ENCODE data around the gene ELOVL5.

ELOVL5 gene

DNA sequence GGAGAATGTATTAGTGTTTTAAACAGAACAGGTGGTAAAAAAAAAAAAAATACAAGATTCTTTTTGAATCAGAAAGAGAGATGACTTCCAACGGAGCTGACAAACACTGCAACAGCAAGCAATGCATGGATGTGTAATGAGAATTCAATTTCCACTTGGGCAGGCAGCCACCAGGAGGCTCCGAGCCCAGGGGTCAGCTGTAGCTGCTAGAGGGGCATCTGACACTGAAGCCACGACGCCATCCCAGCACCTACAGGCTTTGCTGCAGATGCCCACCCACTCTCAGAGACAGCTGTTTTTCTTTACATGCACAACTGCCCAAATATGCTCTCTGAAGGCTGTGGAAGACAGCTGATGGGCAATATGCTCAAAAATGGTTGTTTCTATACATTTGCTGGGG is 75.4 kb downstream of the ELOVL5 start:
- Histone ChIP-seq H4K20me1 (ENCODE audit: insufficient read depth) (no peaks in the 10 kb centered on the region), H3K4me3 (IDR thresholded peaks at IDR 0.05; ENCODE audit: insufficient read depth, low read depth, low read length) (no peak overlapping the region), H3K4me2 (no peak overlapping the region), H3K27ac (no peak overlapping the region), H3K4me1 (ENCODE audit: low read depth, poor library complexity, severe bottlenecking) (no peaks in the 10 kb centered on the region), H3K36me3 (ENCODE audit: insufficient read depth) (0 out of 2 replicates have a peak, but pooled peaks cover 4% of the 10 kb centered on the region), H3K9ac (no peak overlapping the region), H3K27me3 (ENCODE audit: insufficient read depth, low read depth) (no peaks in the 10 kb centered on the region), H3K79me2 (ENCODE audit: insufficient read depth, low read depth) (no peaks in the 10 kb centered on the region), H2AFZ (ENCODE audit: low read depth) (no peak overlapping the region)
- TF ChIP-seq, protein P1, sequence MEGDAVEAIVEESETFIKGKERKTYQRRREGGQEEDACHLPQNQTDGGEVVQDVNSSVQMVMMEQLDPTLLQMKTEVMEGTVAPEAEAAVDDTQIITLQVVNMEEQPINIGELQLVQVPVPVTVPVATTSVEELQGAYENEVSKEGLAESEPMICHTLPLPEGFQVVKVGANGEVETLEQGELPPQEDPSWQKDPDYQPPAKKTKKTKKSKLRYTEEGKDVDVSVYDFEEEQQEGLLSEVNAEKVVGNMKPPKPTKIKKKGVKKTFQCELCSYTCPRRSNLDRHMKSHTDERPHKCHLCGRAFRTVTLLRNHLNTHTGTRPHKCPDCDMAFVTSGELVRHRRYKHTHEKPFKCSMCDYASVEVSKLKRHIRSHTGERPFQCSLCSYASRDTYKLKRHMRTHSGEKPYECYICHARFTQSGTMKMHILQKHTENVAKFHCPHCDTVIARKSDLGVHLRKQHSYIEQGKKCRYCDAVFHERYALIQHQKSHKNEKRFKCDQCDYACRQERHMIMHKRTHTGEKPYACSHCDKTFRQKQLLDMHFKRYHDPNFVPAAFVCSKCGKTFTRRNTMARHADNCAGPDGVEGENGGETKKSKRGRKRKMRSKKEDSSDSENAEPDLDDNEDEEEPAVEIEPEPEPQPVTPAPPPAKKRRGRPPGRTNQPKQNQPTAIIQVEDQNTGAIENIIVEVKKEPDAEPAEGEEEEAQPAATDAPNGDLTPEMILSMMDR (conservative IDR thresholded peaks at IDR 0.05; ENCODE audit: low read depth, low read length), result no peak

DNA sequence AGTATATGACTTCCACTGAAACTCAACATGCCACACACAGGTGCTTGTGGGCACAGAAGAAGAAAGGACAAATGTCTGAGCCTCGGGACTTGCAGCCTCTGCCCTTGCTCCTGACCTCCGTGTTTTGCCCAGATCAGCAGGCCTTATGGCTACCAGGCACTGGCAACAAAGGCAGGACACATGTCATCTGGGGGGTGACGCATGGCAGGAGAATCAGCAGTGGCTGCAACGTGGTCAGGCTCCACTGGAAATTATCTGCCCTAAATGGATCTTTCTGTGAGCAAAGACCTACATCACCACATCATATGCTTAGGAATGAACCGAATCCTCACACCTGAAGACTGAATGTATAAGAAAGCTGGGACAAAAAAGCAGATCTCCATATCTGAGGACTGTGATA is 78.9 kb downstream of the ELOVL5 start:
- TF ChIP-seq, protein P1 (conservative IDR thresholded peaks at IDR 0.05; ENCODE audit: low read depth, low read length), result no peak
- Histone ChIP-seq H3K4me3 (IDR thresholded peaks at IDR 0.05; ENCODE audit: insufficient read depth, low read depth, low read length) (no peak overlapping the region), H3K4me2 (no peak overlapping the region), H3K27me3 (ENCODE audit: insufficient read depth, low read depth) (no peaks in the 10 kb centered on the region), H3K4me1 (ENCODE audit: low read depth, poor library complexity, severe bottlenecking) (no peaks in the 10 kb centered on the region), H3K36me3 (ENCODE audit: insufficient read depth) (0 out of 2 replicates have a peak, but pooled peaks cover 4% of the 10 kb centered on the region), H3K27ac (no peak overlapping the region), H3K79me2 (ENCODE audit: insufficient read depth, low read depth) (no peaks in the 10 kb centered on the region), H2AFZ (ENCODE audit: low read depth) (no peak overlapping the region), H4K20me1 (ENCODE audit: insufficient read depth) (no peaks in the 10 kb centered on the region), H3K9ac (no peak overlapping the region)

DNA sequence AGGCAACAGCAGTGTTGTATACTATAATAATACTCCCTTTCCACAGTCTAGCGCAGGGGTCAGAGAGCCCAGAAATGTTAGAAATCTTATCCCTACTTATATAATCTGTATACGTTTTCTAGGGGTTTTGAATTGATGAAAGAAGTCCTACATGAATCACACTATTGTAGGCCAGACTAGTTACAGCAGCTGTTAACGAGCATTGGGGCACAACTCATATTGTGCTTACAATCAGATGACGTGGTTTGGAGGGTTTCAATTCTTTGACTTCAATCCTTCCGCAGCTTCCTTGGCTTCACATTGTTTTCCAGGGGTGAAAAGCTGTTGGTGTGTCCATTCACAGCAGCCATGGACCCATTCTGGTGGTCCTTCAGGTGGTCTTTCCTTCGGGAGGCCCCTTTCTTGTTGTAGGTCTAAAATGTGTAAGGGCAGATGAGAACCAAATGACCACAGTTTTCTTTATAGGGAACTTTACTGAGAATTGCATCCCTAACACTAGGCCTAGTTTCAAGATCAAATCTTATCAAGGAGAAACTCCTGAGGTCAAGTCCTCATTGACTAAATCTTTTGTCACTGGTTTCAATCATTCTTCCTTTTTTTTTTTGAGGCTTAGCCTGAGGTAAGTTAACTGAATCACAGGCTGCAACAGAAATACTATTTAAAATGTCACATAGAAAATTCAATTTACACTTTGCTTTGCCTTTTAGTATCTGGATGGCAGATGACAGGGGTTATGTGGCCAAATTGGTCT is 79.7 kb downstream of the ELOVL5 start:
- Histone ChIP-seq H3K27ac (no peak overlapping the region), H4K20me1 (ENCODE audit: insufficient read depth) (no peaks in the 10 kb centered on the region), H3K79me2 (ENCODE audit: insufficient read depth, low read depth) (no peaks in the 10 kb centered on the region), H3K27me3 (ENCODE audit: insufficient read depth, low read depth) (no peaks in the 10 kb centered on the region), H3K9ac (no peak overlapping the region), H3K36me3 (ENCODE audit: insufficient read depth) (0 out of 2 replicates have a peak, but pooled peaks cover 4% of the 10 kb centered on the region), H3K4me1 (ENCODE audit: low read depth, poor library complexity, severe bottlenecking) (no peaks in the 10 kb centered on the region), H3K4me3 (IDR thresholded peaks at IDR 0.05; ENCODE audit: insufficient read depth, low read depth, low read length) (no peak overlapping the region), H3K4me2 (no peak overlapping the region), H2AFZ (ENCODE audit: low read depth) (no peak overlapping the region)
- TF ChIP-seq, protein P1 (conservative IDR thresholded peaks at IDR 0.05; ENCODE audit: low read depth, low read length), result no peak

DNA sequence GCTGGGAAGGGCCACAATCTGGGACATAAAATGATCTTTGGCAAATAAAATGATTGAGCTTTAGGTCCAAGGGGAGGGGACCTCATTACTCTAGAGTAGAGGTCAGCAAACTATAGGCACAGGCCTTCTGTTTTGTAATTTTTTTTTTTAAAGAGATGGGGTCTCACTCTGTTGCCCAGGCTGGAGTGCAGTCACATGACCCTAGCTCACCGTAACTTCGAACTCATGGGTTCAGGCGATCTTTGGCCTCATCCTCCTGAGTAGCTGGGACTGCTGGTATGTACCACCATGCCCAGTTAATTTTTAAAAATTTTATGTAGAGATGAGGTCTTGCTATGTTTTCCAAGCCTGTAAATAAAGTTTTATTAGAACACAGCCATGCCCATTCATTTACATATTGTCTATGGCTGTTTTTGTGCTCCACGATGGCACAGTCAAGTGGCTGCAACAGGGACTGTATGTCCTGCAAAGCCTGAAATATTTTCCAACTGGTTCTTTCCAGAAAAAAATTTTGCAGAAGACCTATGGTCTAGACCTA is 82.1 kb downstream of the ELOVL5 start:
- H3K4me3 ChIP-seq (IDR thresholded peaks at IDR 0.05; ENCODE audit: insufficient read depth, low read depth, low read length), result no peak overlapping the region
- H3K4me1 ChIP-seq (ENCODE audit: low read depth, poor library complexity, severe bottlenecking), result no peaks in the 10 kb centered on the region
- H4K20me1 ChIP-seq (ENCODE audit: insufficient read depth), result no peaks in the 10 kb centered on the region
- no peak overlapping the region for H3K27ac ChIP-seq
- no peak overlapping the region for H2AFZ ChIP-seq (ENCODE audit: low read depth)
- H3K79me2 ChIP-seq (ENCODE audit: insufficient read depth, low read depth), result no peaks in the 10 kb centered on the region
- H3K4me2 ChIP-seq, result no peak overlapping the region
- H3K9ac ChIP-seq, result no peak overlapping the region
- 0 out of 2 replicates have a peak, but pooled peaks cover 4% of the 10 kb centered on the region for H3K36me3 ChIP-seq (ENCODE audit: insufficient read depth)
- H3K27me3 ChIP-seq (ENCODE audit: insufficient read depth, low read depth), result no peaks in the 10 kb centered on the region
- TF ChIP-seq, protein P1 (conservative IDR thresholded peaks at IDR 0.05; ENCODE audit: low read depth, low read length), result no peak

All from KMS-11 (cell line).